Kidney (tissue), 14 donors: ENCODE data around the gene LIME1. TPM values are rescaled to one million over a fixed set of nuclear protein-coding genes. Genes with fewer than 3 reads are reported as not detected.

Source experiments
- DNase-seq, 5 donors: peaks; one replicate each; pipeline ENCODE4 v3.0.0-alpha.2; 2013 to 2020
- FAIRE-seq: peaks from 2 replicates; lab custom pipeline; 2012; peaks lifted over from hg19 to GRCh38; lab: Jason Lieb, UNC
- H3K27ac ChIP-seq, 2 donors: one replicate each; pipeline ENCODE4 v1.7.0; 2013; ENCODE audit warnings: low read depth in 2 of 2, low read length in 2 of 2, inconsistent platforms in 1 of 2
- H3K27me3 ChIP-seq: one replicate; pipeline ENCODE4 v1.7.1; 2013; ENCODE audit warnings: low read length, inconsistent platforms; ENCODE audit not compliant: control insufficient read depth, insufficient read depth
- H3K36me3 ChIP-seq, 3 donors: one replicate each; pipeline versions ENCODE4 v1.7.0 to v1.7.1; 2013; ENCODE audit warnings: low read length in 3 of 3, control low read depth in 1 of 3, inconsistent platforms in 1 of 3; ENCODE audit not compliant: insufficient read depth in 3 of 3, control insufficient read depth in 2 of 3
- H3K4me1 ChIP-seq, 3 donors: one replicate each; pipeline versions ENCODE4 v1.7.0 to v1.7.1; 2013; ENCODE audit warnings: low read length in 3 of 3, inconsistent platforms in 1 of 3, low read depth in 1 of 3; ENCODE audit not compliant: control insufficient read depth in 2 of 3, insufficient read depth in 2 of 3
- H3K4me3 ChIP-seq, 3 donors: one replicate each; pipeline versions ENCODE4 v1.7.0 to v1.8.1; 2013; ENCODE audit warnings: low read length in 3 of 3, control low read depth in 1 of 3, inconsistent platforms in 1 of 3
- H3K9ac ChIP-seq, 3 donors: one replicate each; pipeline versions ENCODE4 v1.7.0 to v1.7.1; 2013; ENCODE audit warnings: low read length in 3 of 3, control low read depth in 1 of 3, inconsistent platforms in 1 of 3
- H3K9me3 ChIP-seq, 3 donors: one replicate each; pipeline versions ENCODE4 v1.7.0 to v1.7.1; 2013; ENCODE audit warnings: low read length in 3 of 3, control low read depth in 1 of 3, inconsistent platforms in 1 of 3; ENCODE audit not compliant: control insufficient read depth in 2 of 3, insufficient read depth in 1 of 3
- CTCF ChIP-seq: IDR thresholded peaks from 3 replicates; pipeline ENCODE4 v1.5.1; 2012; ENCODE audit warnings: mild to moderate bottlenecking, moderate library complexity, borderline replicate concordance; ENCODE audit not compliant: insufficient read depth; ENCODE audit errors: extremely low read depth
- intact Hi-C: fragments of 100-400 bp; cut with DNase I; formaldehyde crosslinking; loops from one replicate; pipeline ENCODE4 v1.11.1; 2022
- polyA plus RNA-seq: library from polyadenylated mRNA; stranded (reverse); fragments of 350-450 nt; fragmentation: Illumina TruSeq; extraction: RNeasy Lipid Tissue Mini Kit (QIAGEN cat#74804); gene quantifications from one replicate; pipeline ENCODE4 v1.2.3, GENCODE V29; 2014; ENCODE audit warnings: low read depth, low replicate concordance; ENCODE audit not compliant: insufficient read depth
- total RNA-seq: library from RNA; stranded (reverse); fragmentation: NEBNext Ultra II Directional; extraction: Animal tissue kit (Norgen Biotek cat#: 25700); gene quantifications from one replicate; pipeline ENCODE4 v1.2.1, GENCODE V29; 2021
- donor health status: control.
- donor health status: control.
- donor health status: control.
- donor health status: control.
- donor health status: control.
- donor health status: DM: yes; HTN: yes; CAD: no.
- donor health status: Normal renal cell carcinoma (clear cell type).

Gene LIME1
- total and polyA plus RNA-seq, 2 donors from 2014 or later, result 12.1 to 114 TPM

- H3K4me3 ChIP-seq, result no peak overlapping the region
- peak in 1 of 5 donors; percentile 59 for DNase-seq
- no peaks in the 10 kb centered on the region for H3K27me3 ChIP-seq
- no peak for FAIRE-seq
- TF ChIP-seq CTCF, result no peak
- peaks cover 0 to 7% (median 0%) of the 10 kb centered on the region in 3 donors for H3K4me1 ChIP-seq
- intact Hi-C loops, result no loop called here
- no peak overlapping the region for H3K9ac ChIP-seq
- no peaks in the 10 kb centered on the region for H3K9me3 ChIP-seq
- no peaks in the 10 kb centered on the region for H3K36me3 ChIP-seq
- H3K27ac ChIP-seq, result no peak overlapping the region
Observed at GRCh38 chr20:63778857-63779256, 42.4 kb downstream of the LIME1 start.

- no peak for FAIRE-seq
- Histone ChIP-seq H3K36me3 (no peaks in the 10 kb centered on the region), H3K27ac (no peak overlapping the region), H3K4me3 (no peak overlapping the region), H3K4me1 (peaks cover 0 to 6% (median 0%) of the 10 kb centered on the region in 3 donors), H3K27me3 (no peaks in the 10 kb centered on the region), H3K9me3 (no peaks in the 10 kb centered on the region), H3K9ac (no peak overlapping the region)
- intact Hi-C loops, result no loop called here
- DNase-seq, result peak in 1 of 5 donors; percentile 32
- TF ChIP-seq CTCF, result no peak
Observed at GRCh38 chr20:63781181-63781580, 44.7 kb downstream of the LIME1 start.

GRCh38 chr20:63782051-63782471 lies 45.6 kb downstream of the LIME1 start:
- TF ChIP-seq CTCF, result no peak
- Histone ChIP-seq H3K27me3 (no peaks in the 10 kb centered on the region), H3K9ac (no peak overlapping the region), H3K9me3 (no peaks in the 10 kb centered on the region), H3K4me1 (peaks cover 0 to 6% (median 0%) of the 10 kb centered on the region in 3 donors), H3K36me3 (no peaks in the 10 kb centered on the region), H3K27ac (no peak overlapping the region), H3K4me3 (no peak overlapping the region)
- FAIRE-seq (no peak), DNase-seq (peak in 1 of 5 donors; percentile 54)
- intact Hi-C loops, result no loop called here

- DNase-seq, result peak in 1 of 5 donors; percentile 65
- TF ChIP-seq CTCF, result no peak
- FAIRE-seq, result no peak
- Histone ChIP-seq H3K9ac (no peak overlapping the region), H3K27ac (no peak overlapping the region), H3K9me3 (no peaks in the 10 kb centered on the region), H3K27me3 (no peaks in the 10 kb centered on the region), H3K4me3 (no peak overlapping the region), H3K36me3 (peaks cover 0 to 4% (median 2%) of the 10 kb centered on the region in 3 donors), H3K4me1 (peaks cover 0 to 11% (median 0%) of the 10 kb centered on the region in 3 donors)
- intact Hi-C loops, result no loop called here
Observed at GRCh38 chr20:63782521-63782971, 46.1 kb downstream of the LIME1 start.
